ENCODE measurements around the gene RNFT2. TPM values are rescaled to one million over a fixed set of nuclear protein-coding genes. Genes with fewer than 3 reads are reported as not detected.
"Not testable (repeated sequence)": the region's sequence is repeated elsewhere in the genome, so short reads cannot be mapped to it uniquely, and the experiment has no call there.

The RNFT2 gene
- total RNA-seq, 1 experiment from 2014 or later: 12.3 TPM

GRCh38 chr12:116736962-116737773 is 947 bp upstream of the RNFT2 start:
- no TSS peak for BruUV-seq (replicated peaks)
- ATAC-seq: no peak
- Histone ChIP-seq H3K27ac (ENCODE audit: low read length) (peak overlapping the region; percentile 74), H3K9me3 (ENCODE audit: control insufficient read depth, insufficient read depth, low read depth, low read length) (no peaks in the 10 kb centered on the region), H3K36me3 (ENCODE audit: control insufficient read depth, insufficient read depth, low read length) (peaks cover 2% of the 10 kb centered on the region; the same call in 1 of the 2 replicates), H3K4me3 (ENCODE audit: low read depth in 2 of 2, low read length in 2 of 2) (peak overlapping the region; percentile 89 to 92), H3K4me1 (ENCODE audit: control insufficient read depth, insufficient read depth, low read length) (peaks cover 17% of the 10 kb centered on the region), H3K27me3 (ENCODE audit: control insufficient read depth, insufficient read depth, low read length) (no peaks in the 10 kb centered on the region)
- TF ChIP-seq TCF7L2 (IDR thresholded peaks at IDR 0.05; ENCODE audit: low read depth, low read length): no peak
- no peak for TF ChIP-seq SIN3A (IDR thresholded peaks at IDR 0.05; ENCODE audit: borderline replicate concordance, insufficient read depth, low read depth, low read length)
- no peak for TF ChIP-seq REST (IDR thresholded peaks at IDR 0.05; ENCODE audit: insufficient read depth in 1 of 2, low read depth in 2 of 2, low read length in 1 of 2)
- TF ChIP-seq POLR2AphosphoS5 (IDR thresholded peaks at IDR 0.05; ENCODE audit: low read depth, low read length): no peak
- TF ChIP-seq CTCF (IDR thresholded peaks at IDR 0.05): no peak
- POLR2A ChIA-PET: no interaction called here
- CTCF ChIA-PET: no interaction called here
- no peak for DNase-seq (ENCODE audit: low read depth, low spot score)
- in situ Hi-C loops (cut with HindIII; ENCODE audit: low pct_unique_long_range_greater_than_20kb, low sequenced_read_pairs) (no loop called here), intact Hi-C loops (cut with micrococcal nuclease; ENCODE audit: unreplicated experiment) (loop anchor here (10.0 kb wide), 1 partner anchor 148 kb away; the partner anchor contains the start of gene HRK)

- in situ Hi-C loops (cut with HindIII; ENCODE audit: low pct_unique_long_range_greater_than_20kb, low sequenced_read_pairs) (no loop called here), intact Hi-C loops (cut with micrococcal nuclease; ENCODE audit: unreplicated experiment) (loop anchor here (10.0 kb wide), 1 partner anchor 145 kb away; the partner anchor contains the start of gene HRK)
- ATAC-seq (no peak), DNase-seq (ENCODE audit: low read depth, low spot score) (no peak)
- Histone ChIP-seq H3K4me1 (ENCODE audit: control insufficient read depth, insufficient read depth, low read length) (peaks cover 15% of the 10 kb centered on the region), H3K36me3 (ENCODE audit: control insufficient read depth, insufficient read depth, low read length) (peaks cover 2% of the 10 kb centered on the region; the same call in 1 of the 2 replicates), H3K4me3 (ENCODE audit: low read depth in 2 of 2, low read length in 2 of 2) (no peak overlapping the region), H3K27me3 (ENCODE audit: control insufficient read depth, insufficient read depth, low read length) (no peaks in the 10 kb centered on the region), H3K27ac (ENCODE audit: low read length) (no peak overlapping the region; the same call in 1 of the 2 replicates), H3K9me3 (ENCODE audit: control insufficient read depth, insufficient read depth, low read depth, low read length) (no peaks in the 10 kb centered on the region)
- CTCF ChIA-PET: no interaction called here
- TF ChIP-seq CTCF (IDR thresholded peaks at IDR 0.05): no peak
- TF ChIP-seq TCF7L2 (IDR thresholded peaks at IDR 0.05; ENCODE audit: low read depth, low read length): no peak
- no peak for TF ChIP-seq REST (IDR thresholded peaks at IDR 0.05; ENCODE audit: insufficient read depth in 1 of 2, low read depth in 2 of 2, low read length in 1 of 2)
- TF ChIP-seq POLR2AphosphoS5 (IDR thresholded peaks at IDR 0.05; ENCODE audit: low read depth, low read length): no peak
- TF ChIP-seq SIN3A (IDR thresholded peaks at IDR 0.05; ENCODE audit: borderline replicate concordance, insufficient read depth, low read depth, low read length): no peak
- POLR2A ChIA-PET: interaction anchor here (0.7 kb wide), 1 partner anchor 10 kb away, joined by 3 read pairs; no protein-coding TSS in a partner anchor
- BruUV-seq (replicated peaks): no TSS peak
These were observed 1.3 kb downstream of the RNFT2 start for GRCh38 chr12:116739381-116739887.

GRCh38 chr12:116742787-116743186 is 4.7 kb downstream of the RNFT2 start:
- not testable (repeated sequence) for BruUV-seq (replicated peaks)
- CTCF ChIA-PET: interaction anchor here (0.6 kb wide), 1 partner anchor 50 kb away, joined by 5 read pairs; no protein-coding TSS in a partner anchor

More at GRCh38 chr12:116742787-116743186, 4.7 kb downstream of the RNFT2 start:
- H3K27me3 ChIP-seq (ENCODE audit: control insufficient read depth, insufficient read depth, low read length); ATAC-seq; POLR2A ChIA-PET; H3K4me1 ChIP-seq (ENCODE audit: control insufficient read depth, insufficient read depth, low read length); H3K4me3 ChIP-seq (ENCODE audit: low read depth in 2 of 2, low read length in 2 of 2); DNase-seq (ENCODE audit: low read depth, low spot score); intact Hi-C loops (cut with micrococcal nuclease; ENCODE audit: unreplicated experiment); H3K9me3 ChIP-seq (ENCODE audit: control insufficient read depth, insufficient read depth, low read depth, low read length); H3K36me3 ChIP-seq (ENCODE audit: control insufficient read depth, insufficient read depth, low read length); H3K27ac ChIP-seq (ENCODE audit: low read length); in situ Hi-C loops (cut with HindIII; ENCODE audit: low pct_unique_long_range_greater_than_20kb, low sequenced_read_pairs): not testable (repeated sequence)

Measured in Panc1 (cell line).